MM.1S (cell line): ENCODE measurements around the gene HSPE1.

Experiments used
- DNase-seq: peaks from one replicate; pipeline ENCODE4 v3.0.0-alpha.2; 2015
- H2AFZ ChIP-seq: fragments of 300-600 bp; sonication (generic); 2 replicates; pipeline ENCODE4 v1.6.0; 2016; ENCODE audit warnings: antibody characterized with exemption, low read length
- H3F3A ChIP-seq: fragments of 300-600 bp; sonication (generic); 2 replicates; pipeline ENCODE4 v1.6.1; 2016; ENCODE audit warnings: mild to moderate bottlenecking, antibody characterized with exemption, low read length, moderate library complexity, mixed read lengths; ENCODE audit not compliant: insufficient read depth
- H3K27ac ChIP-seq: fragments of 300-600 bp; sonication (generic); 2 replicates; pipeline ENCODE4 v1.5.1; 2016; ENCODE audit warnings: mild to moderate bottlenecking, low read length
- H3K27me3 ChIP-seq: fragments of 300-600 bp; sonication (generic); replicated peaks from 2 replicates; pipeline ENCODE4 v1.6.0; 2016; ENCODE audit warnings: low read length; ENCODE audit not compliant: insufficient read depth
- H3K36me3 ChIP-seq: fragments of 300-600 bp; sonication (generic); replicated peaks from 2 replicates; pipeline ENCODE4 v1.6.1; 2016; ENCODE audit warnings: mild to moderate bottlenecking, low read length, mixed read lengths; ENCODE audit not compliant: insufficient read depth
- H3K4me1 ChIP-seq: fragments of 300-600 bp; sonication (generic); 2 replicates; pipeline ENCODE4 v1.6.1; 2016; ENCODE audit warnings: low read length, mixed read lengths
- H3K4me2 ChIP-seq: fragments of 300-600 bp; sonication (generic); 2 replicates; pipeline ENCODE4 v1.6.0; 2016; ENCODE audit warnings: low read depth, low read length
- H3K4me3 ChIP-seq: fragments of 300-600 bp; sonication (generic); 2 replicates; pipeline ENCODE4 v1.5.1; 2016; ENCODE audit warnings: low read length, mixed read lengths
- H3K79me2 ChIP-seq: fragments of 300-600 bp; sonication (generic); 2 replicates; pipeline ENCODE4 v1.6.1; 2016; ENCODE audit warnings: mixed run types, low read length, mixed read lengths
- H3K9ac ChIP-seq: fragments of 300-600 bp; sonication (generic); 2 replicates; pipeline ENCODE4 v1.6.1; 2016; ENCODE audit warnings: low read length, mixed read lengths
- H3K9me2 ChIP-seq: fragments of 300-600 bp; sonication (generic); replicated peaks from 2 replicates; pipeline ENCODE4 v1.6.1; 2016; ENCODE audit warnings: mild to moderate bottlenecking, low read length, mixed read lengths; ENCODE audit not compliant: insufficient read depth
- H3K9me3 ChIP-seq: fragments of 300-600 bp; sonication (generic); replicated peaks from 2 replicates; pipeline ENCODE4 v1.6.1; 2016; ENCODE audit warnings: mild to moderate bottlenecking, low read length, mixed read lengths; ENCODE audit not compliant: insufficient read depth
- H4K20me1 ChIP-seq: fragments of 300-600 bp; sonication (generic); 2 replicates; pipeline ENCODE4 v1.6.1; 2016; ENCODE audit warnings: mild to moderate bottlenecking, low read length, moderate library complexity, mixed read lengths; ENCODE audit not compliant: insufficient read depth
- EZH2 ChIP-seq: fragments of 300-600 bp; sonication (generic); optimal IDR thresholded peaks from 2 replicates; pipeline ENCODE3; 2017; ENCODE audit warnings: low read depth, mild to moderate bottlenecking, antibody characterized with exemption, low read length, mixed read lengths
- EZH2phosphoT487 ChIP-seq: fragments of 300-600 bp; sonication (generic); IDR thresholded peaks from 2 replicates; pipeline ENCODE4 v1.6.1; 2018; ENCODE audit warnings: antibody characterized with exemption, low read length
- TF ChIP-seq, protein P1 (sequence below): fragments of 300-600 bp; sonication (generic); IDR thresholded peaks from 2 replicates; pipeline ENCODE4 v1.5.1; 2016; ENCODE audit warnings: antibody characterized with exemption, low read length, mixed read lengths

HSPE1 gene

DNA sequence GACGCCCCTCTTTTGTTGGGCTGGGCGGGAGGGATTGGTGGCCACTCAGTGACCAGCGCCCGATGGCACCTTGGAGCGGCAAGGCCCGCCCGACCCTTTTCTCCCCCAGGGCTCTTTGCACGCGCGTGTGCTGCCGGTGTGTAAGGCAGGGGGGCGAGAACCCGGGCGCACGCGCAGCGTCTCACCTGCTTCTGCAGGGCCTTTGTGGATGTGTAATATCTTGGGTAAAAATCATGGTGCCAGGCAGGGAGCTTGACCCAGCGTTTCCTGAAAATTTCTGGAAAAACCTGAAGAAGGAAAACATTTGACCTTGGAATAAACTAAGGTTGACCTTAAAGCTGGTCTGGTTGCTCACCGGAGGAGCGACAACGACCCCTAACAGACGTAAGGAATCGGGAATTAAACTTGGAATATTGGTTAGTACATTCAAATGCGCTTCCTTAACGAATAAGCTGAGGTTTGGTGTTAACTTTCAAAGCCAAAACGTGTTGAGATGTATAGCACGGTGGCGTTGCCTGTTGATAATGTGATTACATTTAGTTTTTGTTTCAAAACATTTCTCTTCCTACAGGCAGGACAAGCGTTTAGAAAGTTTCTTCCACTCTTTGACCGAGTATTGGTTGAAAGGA lies 438 bp downstream of the HSPE1 start:
- Histone ChIP-seq H3F3A (peaks cover 24% of the 10 kb centered on the region), H3K36me3 (peaks cover 43% of the 10 kb centered on the region), H3K27ac (peak overlapping the region; percentile 92), H2AFZ (no peak overlapping the region), H3K27me3 (no peaks in the 10 kb centered on the region), H3K4me3 (peak overlapping the region; percentile 78), H3K9ac (peak overlapping the region; percentile 90), H4K20me1 (peaks cover 28% of the 10 kb centered on the region), H3K9me2 (no peaks in the 10 kb centered on the region), H3K4me2 (peak overlapping the region; percentile 44), H3K4me1 (peaks cover 30% of the 10 kb centered on the region), H3K9me3 (no peaks in the 10 kb centered on the region), H3K79me2 (peaks cover 85% of the 10 kb centered on the region)
- TF ChIP-seq, protein P1, sequence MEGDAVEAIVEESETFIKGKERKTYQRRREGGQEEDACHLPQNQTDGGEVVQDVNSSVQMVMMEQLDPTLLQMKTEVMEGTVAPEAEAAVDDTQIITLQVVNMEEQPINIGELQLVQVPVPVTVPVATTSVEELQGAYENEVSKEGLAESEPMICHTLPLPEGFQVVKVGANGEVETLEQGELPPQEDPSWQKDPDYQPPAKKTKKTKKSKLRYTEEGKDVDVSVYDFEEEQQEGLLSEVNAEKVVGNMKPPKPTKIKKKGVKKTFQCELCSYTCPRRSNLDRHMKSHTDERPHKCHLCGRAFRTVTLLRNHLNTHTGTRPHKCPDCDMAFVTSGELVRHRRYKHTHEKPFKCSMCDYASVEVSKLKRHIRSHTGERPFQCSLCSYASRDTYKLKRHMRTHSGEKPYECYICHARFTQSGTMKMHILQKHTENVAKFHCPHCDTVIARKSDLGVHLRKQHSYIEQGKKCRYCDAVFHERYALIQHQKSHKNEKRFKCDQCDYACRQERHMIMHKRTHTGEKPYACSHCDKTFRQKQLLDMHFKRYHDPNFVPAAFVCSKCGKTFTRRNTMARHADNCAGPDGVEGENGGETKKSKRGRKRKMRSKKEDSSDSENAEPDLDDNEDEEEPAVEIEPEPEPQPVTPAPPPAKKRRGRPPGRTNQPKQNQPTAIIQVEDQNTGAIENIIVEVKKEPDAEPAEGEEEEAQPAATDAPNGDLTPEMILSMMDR: no peak
- TF ChIP-seq EZH2: no peak
- no peak for TF ChIP-seq EZH2phosphoT487
- peak; percentile 31 for DNase-seq

DNA sequence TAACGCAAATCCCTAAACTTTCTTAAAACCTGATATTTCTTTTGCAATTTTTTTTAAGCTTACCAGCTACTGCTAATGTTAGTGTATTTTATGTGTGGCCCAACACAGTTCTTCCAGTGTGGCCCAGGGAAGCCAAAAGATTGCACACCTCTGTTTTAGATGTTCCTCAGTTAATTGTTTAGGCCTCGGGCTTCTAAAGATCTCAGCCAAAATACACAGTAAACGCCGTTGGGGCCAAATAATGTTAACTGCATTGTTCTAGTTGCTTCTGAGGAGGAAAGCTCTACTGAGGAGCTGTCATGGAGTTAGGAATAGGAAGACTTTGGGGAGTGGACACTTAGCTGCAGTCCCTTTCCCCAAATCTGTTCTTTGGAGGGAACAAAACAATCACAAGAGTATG lies 2.0 kb downstream of the HSPE1 start:
- peak overlapping the region; percentile 44 for H3K4me2 ChIP-seq
- H3K9me2 ChIP-seq: no peaks in the 10 kb centered on the region
- peaks cover 25% of the 10 kb centered on the region for H3F3A ChIP-seq
- no peaks in the 10 kb centered on the region for H3K9me3 ChIP-seq
- H3K36me3 ChIP-seq: peaks cover 28% of the 10 kb centered on the region
- H4K20me1 ChIP-seq: peaks cover 14% of the 10 kb centered on the region
- peaks cover 15% of the 10 kb centered on the region for H3K4me1 ChIP-seq
- H3K79me2 ChIP-seq: peaks cover 69% of the 10 kb centered on the region
- H3K9ac ChIP-seq: peak overlapping the region; percentile 12; the same call in 1 of the 2 replicates
- peak overlapping the region; percentile 78 for H3K4me3 ChIP-seq
- TF ChIP-seq, protein P1: no peak
- TF ChIP-seq EZH2phosphoT487 (no peak), EZH2 (no peak)
- no peak for DNase-seq
- no peak overlapping the region for H2AFZ ChIP-seq
- H3K27ac ChIP-seq: no peak overlapping the region
- no peaks in the 10 kb centered on the region for H3K27me3 ChIP-seq

DNA sequence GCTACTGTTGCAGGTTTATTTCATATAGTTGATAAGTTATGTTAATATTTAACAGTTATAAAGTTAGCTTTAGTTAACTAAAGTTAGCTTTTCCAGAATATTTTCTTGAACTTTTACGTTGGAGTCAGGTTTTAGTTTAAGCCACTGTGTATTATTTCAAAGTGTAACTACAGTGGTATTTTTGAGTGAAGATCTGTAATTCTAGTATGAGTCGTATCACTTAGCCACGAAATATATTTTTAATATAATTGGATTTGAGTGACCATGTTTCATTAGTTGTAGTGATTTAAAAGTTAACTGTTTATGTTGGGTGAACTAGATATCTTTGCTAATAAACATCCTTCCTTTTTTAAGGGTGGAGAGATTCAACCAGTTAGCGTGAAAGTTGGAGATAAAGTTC lies 2.5 kb downstream of the HSPE1 start:
- H4K20me1 ChIP-seq: peaks cover 9% of the 10 kb centered on the region; the same call in 1 of the 2 replicates
- no peaks in the 10 kb centered on the region for H3K27me3 ChIP-seq
- peaks cover 10% of the 10 kb centered on the region for H3K4me1 ChIP-seq
- H3K9me2 ChIP-seq: no peaks in the 10 kb centered on the region
- H2AFZ ChIP-seq: no peak overlapping the region
- H3K4me2 ChIP-seq: peak overlapping the region; percentile 44; the same call in 1 of the 2 replicates
- H3F3A ChIP-seq: peaks cover 25% of the 10 kb centered on the region
- no peak overlapping the region for H3K27ac ChIP-seq
- H3K36me3 ChIP-seq: peaks cover 23% of the 10 kb centered on the region
- no peak for DNase-seq
- H3K4me3 ChIP-seq: no peak overlapping the region
- H3K9me3 ChIP-seq: no peaks in the 10 kb centered on the region
- peaks cover 64% of the 10 kb centered on the region for H3K79me2 ChIP-seq
- no peak for TF ChIP-seq EZH2phosphoT487
- TF ChIP-seq, protein P1: no peak
- no peak for TF ChIP-seq EZH2
- no peak overlapping the region; the same call in 1 of the 2 replicates for H3K9ac ChIP-seq
